HL-60 (cell line): ENCODE results near the gene PLXDC2.

Experiments used
- GABPA ChIP-seq: IDR thresholded peaks from 2 replicates; pipeline ENCODE4 v1.6.1; 2012; ENCODE audit warnings: low read depth
- POLR2AphosphoS5 ChIP-seq: IDR thresholded peaks from 2 replicates; pipeline ENCODE4 v1.6.1; 2012; ENCODE audit warnings: low read depth
- TF ChIP-seq, protein P1 (sequence below): IDR thresholded peaks from one replicate; pipeline ENCODE4 v1.5.1; 2011; ENCODE audit warnings: low read length, control low read depth, inconsistent platforms; ENCODE audit not compliant: insufficient read depth
- TF ChIP-seq, protein P2 (sequence below): IDR thresholded peaks from 2 replicates; pipeline ENCODE4 v1.6.1; 2012; ENCODE audit warnings: low read depth; ENCODE audit not compliant: insufficient replicate concordance

DNA sequence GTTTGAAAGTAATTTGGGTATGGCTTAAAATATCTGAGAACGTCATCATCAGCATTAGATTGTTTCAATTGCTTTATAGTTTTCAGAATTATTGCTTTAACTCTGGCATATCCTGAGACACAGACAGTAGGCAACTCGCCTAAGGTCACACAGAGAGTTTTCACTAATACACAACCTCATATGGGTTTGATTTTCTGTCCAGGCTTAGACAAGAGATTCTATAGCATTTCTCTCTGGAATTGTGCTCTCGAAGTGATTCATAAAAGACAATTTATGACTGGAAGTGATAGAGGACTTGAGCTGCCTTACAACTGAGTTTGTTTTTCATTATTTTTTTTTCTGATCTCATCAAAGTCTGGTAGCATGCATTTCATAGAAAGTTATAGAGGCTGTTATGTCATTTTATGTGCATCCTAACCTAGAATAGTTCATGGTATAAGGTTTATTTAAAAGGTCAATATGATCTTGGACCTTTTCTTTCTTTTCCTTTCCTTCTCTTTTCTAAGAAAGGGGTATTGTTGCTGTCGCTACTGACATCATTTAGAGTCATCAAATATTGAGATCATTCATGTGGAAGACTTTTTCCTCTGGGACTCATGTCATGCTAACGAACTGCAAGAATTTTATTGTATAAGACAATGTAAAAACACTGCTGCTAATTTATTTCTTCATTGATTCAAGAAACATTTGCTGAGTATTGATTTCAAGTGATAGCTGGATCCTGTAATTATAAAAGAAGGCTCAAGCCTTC, 278.2 kb downstream of the PLXDC2 start:
- TF ChIP-seq, protein P1, sequence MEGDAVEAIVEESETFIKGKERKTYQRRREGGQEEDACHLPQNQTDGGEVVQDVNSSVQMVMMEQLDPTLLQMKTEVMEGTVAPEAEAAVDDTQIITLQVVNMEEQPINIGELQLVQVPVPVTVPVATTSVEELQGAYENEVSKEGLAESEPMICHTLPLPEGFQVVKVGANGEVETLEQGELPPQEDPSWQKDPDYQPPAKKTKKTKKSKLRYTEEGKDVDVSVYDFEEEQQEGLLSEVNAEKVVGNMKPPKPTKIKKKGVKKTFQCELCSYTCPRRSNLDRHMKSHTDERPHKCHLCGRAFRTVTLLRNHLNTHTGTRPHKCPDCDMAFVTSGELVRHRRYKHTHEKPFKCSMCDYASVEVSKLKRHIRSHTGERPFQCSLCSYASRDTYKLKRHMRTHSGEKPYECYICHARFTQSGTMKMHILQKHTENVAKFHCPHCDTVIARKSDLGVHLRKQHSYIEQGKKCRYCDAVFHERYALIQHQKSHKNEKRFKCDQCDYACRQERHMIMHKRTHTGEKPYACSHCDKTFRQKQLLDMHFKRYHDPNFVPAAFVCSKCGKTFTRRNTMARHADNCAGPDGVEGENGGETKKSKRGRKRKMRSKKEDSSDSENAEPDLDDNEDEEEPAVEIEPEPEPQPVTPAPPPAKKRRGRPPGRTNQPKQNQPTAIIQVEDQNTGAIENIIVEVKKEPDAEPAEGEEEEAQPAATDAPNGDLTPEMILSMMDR: no peak
- no peak for TF ChIP-seq POLR2AphosphoS5
- TF ChIP-seq, protein P2, sequence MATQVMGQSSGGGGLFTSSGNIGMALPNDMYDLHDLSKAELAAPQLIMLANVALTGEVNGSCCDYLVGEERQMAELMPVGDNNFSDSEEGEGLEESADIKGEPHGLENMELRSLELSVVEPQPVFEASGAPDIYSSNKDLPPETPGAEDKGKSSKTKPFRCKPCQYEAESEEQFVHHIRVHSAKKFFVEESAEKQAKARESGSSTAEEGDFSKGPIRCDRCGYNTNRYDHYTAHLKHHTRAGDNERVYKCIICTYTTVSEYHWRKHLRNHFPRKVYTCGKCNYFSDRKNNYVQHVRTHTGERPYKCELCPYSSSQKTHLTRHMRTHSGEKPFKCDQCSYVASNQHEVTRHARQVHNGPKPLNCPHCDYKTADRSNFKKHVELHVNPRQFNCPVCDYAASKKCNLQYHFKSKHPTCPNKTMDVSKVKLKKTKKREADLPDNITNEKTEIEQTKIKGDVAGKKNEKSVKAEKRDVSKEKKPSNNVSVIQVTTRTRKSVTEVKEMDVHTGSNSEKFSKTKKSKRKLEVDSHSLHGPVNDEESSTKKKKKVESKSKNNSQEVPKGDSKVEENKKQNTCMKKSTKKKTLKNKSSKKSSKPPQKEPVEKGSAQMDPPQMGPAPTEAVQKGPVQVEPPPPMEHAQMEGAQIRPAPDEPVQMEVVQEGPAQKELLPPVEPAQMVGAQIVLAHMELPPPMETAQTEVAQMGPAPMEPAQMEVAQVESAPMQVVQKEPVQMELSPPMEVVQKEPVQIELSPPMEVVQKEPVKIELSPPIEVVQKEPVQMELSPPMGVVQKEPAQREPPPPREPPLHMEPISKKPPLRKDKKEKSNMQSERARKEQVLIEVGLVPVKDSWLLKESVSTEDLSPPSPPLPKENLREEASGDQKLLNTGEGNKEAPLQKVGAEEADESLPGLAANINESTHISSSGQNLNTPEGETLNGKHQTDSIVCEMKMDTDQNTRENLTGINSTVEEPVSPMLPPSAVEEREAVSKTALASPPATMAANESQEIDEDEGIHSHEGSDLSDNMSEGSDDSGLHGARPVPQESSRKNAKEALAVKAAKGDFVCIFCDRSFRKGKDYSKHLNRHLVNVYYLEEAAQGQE: no peak
- no peak for TF ChIP-seq GABPA
